Keratinocyte (primary cell): Measurements from ENCODE around the gene TYW1.
"Not testable (repeated sequence)": the region's sequence is repeated elsewhere in the genome, so short reads cannot be mapped to it uniquely, and the experiment has no call there.

ENCODE experiments used
- EZH2 ChIP-seq: IDR thresholded peaks from one replicate; pipeline ENCODE4 v1.6.1; 2012; ENCODE audit warnings: inconsistent platforms, mild to moderate bottlenecking, low read length, moderate library complexity
- TF ChIP-seq, protein P1 (sequence below), 3 experiments: IDR thresholded peaks in 1 of 3; conservative IDR thresholded peaks in 1 of 3; optimal IDR thresholded peaks in 1 of 3; 2 replicates in 2 of 3; 3 replicates in 1 of 3; pipeline versions ENCODE3 to v1.5.1; 2011; ENCODE audit warnings: low read length in 3 of 3, mild to moderate bottlenecking in 3 of 3, moderate library complexity in 2 of 3, control low read depth in 1 of 3, inconsistent platforms in 1 of 3; ENCODE audit not compliant: insufficient read depth in 2 of 3; ENCODE audit errors: extremely low read depth in 1 of 3

DNA sequence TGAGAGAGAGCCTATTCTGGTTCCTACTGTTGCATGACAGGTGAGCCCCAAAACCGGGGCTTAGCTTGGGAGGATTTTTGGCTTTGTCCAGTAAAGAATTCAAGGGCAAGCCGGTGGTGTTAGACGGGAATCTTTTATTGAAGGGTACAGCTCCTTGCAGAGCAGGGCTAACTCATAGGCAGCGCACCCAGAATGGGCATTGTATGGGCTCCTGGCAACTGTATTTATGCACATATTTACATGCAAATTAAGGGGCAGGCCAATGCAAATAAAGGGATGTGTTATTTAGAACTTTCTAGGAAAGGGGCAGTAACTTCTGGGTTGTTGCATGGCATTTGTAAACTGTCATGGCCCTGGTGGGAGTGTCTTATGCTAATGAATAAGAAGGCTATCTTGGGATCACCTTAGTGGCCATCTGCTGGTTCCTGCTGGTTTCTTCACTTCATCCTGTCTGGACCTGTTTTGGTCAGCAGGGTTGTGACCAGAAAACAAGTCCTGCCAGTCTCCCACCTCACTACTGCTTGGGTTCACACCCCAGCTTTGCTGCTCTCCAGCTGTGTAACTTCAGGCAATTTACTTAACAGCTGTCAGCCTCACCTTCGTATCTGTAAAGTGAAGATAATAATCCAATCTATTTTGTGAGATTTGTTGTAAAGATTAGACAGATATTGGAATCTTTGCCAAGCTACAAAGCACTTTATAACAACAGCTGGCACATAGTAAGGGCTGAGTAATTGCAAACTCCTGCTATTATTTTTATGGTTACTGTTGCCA lies 182.5 kb downstream of the TYW1 start:
- TF ChIP-seq, protein P1, sequence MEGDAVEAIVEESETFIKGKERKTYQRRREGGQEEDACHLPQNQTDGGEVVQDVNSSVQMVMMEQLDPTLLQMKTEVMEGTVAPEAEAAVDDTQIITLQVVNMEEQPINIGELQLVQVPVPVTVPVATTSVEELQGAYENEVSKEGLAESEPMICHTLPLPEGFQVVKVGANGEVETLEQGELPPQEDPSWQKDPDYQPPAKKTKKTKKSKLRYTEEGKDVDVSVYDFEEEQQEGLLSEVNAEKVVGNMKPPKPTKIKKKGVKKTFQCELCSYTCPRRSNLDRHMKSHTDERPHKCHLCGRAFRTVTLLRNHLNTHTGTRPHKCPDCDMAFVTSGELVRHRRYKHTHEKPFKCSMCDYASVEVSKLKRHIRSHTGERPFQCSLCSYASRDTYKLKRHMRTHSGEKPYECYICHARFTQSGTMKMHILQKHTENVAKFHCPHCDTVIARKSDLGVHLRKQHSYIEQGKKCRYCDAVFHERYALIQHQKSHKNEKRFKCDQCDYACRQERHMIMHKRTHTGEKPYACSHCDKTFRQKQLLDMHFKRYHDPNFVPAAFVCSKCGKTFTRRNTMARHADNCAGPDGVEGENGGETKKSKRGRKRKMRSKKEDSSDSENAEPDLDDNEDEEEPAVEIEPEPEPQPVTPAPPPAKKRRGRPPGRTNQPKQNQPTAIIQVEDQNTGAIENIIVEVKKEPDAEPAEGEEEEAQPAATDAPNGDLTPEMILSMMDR (optimal IDR thresholded peaks at IDR 0.05 in 1 of 3, IDR thresholded peaks at IDR 0.05 in 1 of 3, conservative IDR thresholded peaks at IDR 0.05 in 1 of 3; ENCODE audit: extremely low read depth in 1 of 3, insufficient read depth in 2 of 3, low read length in 3 of 3): not testable (repeated sequence)
- not testable (repeated sequence) for TF ChIP-seq EZH2
